ENCODE results near the gene FAHD2A. TPM values are rescaled to one million over a fixed set of nuclear protein-coding genes. Genes with fewer than 3 reads are reported as not detected.

Gene FAHD2A
- total and polyA plus RNA-seq, 8 donors = 23.6 to 42.3 (median 37.3) TPM

DNA sequence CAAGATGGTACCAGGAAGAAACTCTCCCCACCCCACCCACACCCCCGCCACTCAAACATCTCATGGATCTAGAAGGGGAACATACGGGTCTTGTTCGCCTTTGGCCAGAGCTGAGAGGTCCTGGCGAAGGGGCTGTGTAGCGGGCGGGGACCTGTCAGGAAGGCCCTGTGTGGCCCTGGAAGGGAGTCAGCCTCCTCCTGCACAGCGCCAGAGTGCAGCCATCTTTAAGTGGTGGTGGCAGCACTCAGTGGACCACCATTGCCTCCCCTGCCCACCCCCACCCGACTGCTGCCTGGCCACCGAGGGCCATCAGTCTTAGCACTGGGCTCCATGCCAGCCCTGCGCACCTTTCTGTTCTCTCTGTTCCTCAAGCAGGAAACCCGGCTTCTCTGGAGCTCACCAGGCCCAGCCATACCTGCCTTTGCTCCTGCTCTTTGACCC, 11.6 kb upstream of the FAHD2A start:
- DNase-seq (no peak), ATAC-seq (no peak)
- Histone ChIP-seq H3K4me1 (no peaks in the 10 kb centered on the region), H3K27me3 (peaks cover 0 to 19% of the 10 kb centered on the region in 2 donors), H3K27ac (no peak overlapping the region), H3K36me3 (no peaks in the 10 kb centered on the region), H3K9me3 (no peaks in the 10 kb centered on the region), H3K4me3 (no peak overlapping the region)
- intact Hi-C loops (cut with DNase I) = no loop called here
- TF ChIP-seq, protein P1, sequence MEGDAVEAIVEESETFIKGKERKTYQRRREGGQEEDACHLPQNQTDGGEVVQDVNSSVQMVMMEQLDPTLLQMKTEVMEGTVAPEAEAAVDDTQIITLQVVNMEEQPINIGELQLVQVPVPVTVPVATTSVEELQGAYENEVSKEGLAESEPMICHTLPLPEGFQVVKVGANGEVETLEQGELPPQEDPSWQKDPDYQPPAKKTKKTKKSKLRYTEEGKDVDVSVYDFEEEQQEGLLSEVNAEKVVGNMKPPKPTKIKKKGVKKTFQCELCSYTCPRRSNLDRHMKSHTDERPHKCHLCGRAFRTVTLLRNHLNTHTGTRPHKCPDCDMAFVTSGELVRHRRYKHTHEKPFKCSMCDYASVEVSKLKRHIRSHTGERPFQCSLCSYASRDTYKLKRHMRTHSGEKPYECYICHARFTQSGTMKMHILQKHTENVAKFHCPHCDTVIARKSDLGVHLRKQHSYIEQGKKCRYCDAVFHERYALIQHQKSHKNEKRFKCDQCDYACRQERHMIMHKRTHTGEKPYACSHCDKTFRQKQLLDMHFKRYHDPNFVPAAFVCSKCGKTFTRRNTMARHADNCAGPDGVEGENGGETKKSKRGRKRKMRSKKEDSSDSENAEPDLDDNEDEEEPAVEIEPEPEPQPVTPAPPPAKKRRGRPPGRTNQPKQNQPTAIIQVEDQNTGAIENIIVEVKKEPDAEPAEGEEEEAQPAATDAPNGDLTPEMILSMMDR (IDR thresholded peaks at IDR 0.05) = no peak

DNA sequence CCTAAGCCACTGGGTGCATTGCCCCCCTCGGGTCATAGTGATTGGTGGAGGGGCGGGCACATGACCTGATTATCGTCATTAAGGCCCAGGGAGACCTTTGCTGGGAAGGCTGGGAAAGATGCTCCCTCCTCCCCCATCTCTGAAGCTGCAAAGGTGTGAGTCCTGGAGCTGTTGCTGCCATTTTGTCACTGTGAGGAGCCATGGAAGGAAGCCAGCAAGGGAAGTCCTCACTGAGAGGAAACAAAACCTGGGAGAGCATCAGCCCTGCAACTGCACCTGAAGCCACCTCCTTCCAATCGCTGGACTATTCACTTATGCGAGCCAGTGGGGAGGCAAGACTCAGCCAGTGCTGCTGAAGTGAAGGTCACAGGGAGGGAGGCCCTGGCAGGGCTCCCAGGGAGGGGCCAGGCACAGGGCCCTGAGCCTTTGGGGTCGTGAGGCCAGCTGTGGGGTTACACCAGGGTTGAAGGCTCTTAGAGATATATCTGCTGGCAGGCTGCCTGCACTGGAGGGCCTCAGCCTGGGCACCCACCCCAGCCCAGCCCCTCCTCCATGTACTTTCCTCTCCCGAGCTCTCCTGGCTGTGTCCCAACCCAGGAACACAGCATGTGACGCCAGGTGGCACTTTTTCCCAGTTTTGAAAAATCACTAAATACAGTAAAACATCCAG, 10.7 kb upstream of the FAHD2A start:
- ATAC-seq (peak; percentile 14), DNase-seq (peak in 2 of 4 donors; percentile 18 to 76)
- no peaks in the 10 kb centered on the region for H3K9me3 ChIP-seq
- intact Hi-C loops (cut with DNase I) = no loop called here
- H3K4me1 ChIP-seq = no peaks in the 10 kb centered on the region
- H3K27ac ChIP-seq = no peak overlapping the region
- peaks cover 0 to 19% of the 10 kb centered on the region in 2 donors for H3K27me3 ChIP-seq
- H3K4me3 ChIP-seq = no peak overlapping the region
- H3K36me3 ChIP-seq = no peaks in the 10 kb centered on the region
- TF ChIP-seq, protein P1 (IDR thresholded peaks at IDR 0.05) = no peak

DNA sequence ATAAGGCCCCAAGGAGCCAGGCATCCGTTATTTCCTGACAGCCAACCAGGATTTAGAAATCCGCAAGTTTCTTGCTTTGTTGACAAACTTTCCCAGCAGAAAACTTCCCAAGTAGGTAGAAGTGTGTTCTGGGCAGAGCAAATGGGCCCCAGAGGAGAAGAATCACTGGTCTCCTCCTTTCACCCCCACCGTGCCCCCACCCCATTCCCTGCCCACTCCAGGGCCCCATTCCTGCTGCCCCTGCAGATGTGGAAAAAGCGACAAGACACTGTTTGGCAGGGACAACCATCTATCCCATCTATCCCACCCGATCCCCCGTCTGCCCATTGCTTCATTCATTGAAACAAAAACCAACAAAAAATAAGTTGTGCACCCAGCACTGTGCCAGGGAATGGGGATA, 10.2 kb upstream of the FAHD2A start:
- H3K9me3 ChIP-seq = no peaks in the 10 kb centered on the region
- H3K4me3 ChIP-seq = no peak overlapping the region
- no peak overlapping the region for H3K27ac ChIP-seq
- H3K27me3 ChIP-seq = peaks cover 0 to 19% of the 10 kb centered on the region in 2 donors
- H3K36me3 ChIP-seq = no peaks in the 10 kb centered on the region
- TF ChIP-seq, protein P1 (IDR thresholded peaks at IDR 0.05) = no peak
- intact Hi-C loops (cut with DNase I) = no loop called here
- no peaks in the 10 kb centered on the region for H3K4me1 ChIP-seq
- no peak for DNase-seq
- ATAC-seq = no peak

DNA sequence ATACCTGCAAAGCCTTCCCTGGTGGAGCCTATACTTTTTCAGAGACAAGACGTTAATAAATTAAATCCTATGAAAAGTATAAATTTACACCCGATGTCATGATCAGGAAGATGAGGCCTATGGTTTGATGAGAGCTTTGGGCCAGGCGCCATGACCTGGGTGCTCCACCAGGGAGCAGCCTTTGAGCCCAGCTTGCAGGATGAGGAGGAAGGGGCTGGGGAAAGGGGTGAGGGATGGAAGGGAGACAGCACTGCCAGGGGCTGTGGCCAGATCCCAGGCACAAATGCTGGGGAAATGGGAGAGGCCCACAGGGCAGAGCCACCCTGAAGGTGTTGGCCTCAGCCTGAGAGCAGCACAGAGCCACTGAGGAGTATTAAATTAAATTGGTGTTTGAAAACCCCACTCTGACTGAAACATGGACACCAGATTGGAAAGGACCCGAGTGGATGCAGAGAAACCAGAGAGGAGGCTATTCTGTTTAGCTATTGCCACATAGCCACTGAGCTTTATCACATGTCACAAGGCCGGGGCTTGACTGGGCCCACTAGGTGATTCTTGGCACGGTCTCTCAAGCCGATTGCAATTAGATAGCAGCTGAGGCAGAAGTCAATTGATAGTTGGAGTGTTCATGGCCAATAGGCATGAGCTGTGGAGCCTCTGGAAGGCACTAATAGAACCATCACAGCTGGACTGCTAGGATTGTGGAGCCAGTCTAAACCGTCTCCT, 9.6 kb upstream of the FAHD2A start:
- no peak overlapping the region for H3K4me3 ChIP-seq
- DNase-seq (no peak), ATAC-seq (no peak)
- TF ChIP-seq, protein P1 (IDR thresholded peaks at IDR 0.05) = no peak
- H3K9me3 ChIP-seq = no peaks in the 10 kb centered on the region
- intact Hi-C loops (cut with DNase I) = no loop called here
- H3K27ac ChIP-seq = no peak overlapping the region
- H3K27me3 ChIP-seq = peaks cover 0 to 16% of the 10 kb centered on the region in 2 donors
- no peaks in the 10 kb centered on the region for H3K36me3 ChIP-seq
- H3K4me1 ChIP-seq = no peaks in the 10 kb centered on the region

DNA sequence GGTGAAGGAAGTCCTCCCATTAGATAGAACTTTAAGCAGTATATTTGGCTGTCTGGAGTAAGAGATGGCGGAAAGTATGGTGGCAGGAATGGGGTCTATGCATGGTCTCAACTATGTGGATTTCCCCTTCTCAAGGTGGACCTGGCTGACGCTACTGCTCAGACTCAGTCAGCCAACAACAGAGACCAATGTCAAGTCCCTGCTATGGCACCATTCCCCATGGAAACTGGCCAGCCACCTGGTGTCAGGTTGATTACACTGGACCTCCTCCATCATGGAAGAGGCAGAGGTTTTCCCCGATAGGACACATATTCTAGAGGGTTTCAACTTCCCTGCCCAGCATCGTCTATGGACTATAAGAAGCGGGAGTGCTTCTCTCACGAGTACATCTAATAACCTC, 8.6 kb upstream of the FAHD2A start:
- intact Hi-C loops (cut with DNase I) = no loop called here
- no peak for ATAC-seq
- H3K4me3 ChIP-seq = no peak overlapping the region
- H3K9me3 ChIP-seq = no peaks in the 10 kb centered on the region
- TF ChIP-seq, protein P1 (IDR thresholded peaks at IDR 0.05) = no peak
- H3K36me3 ChIP-seq = no peaks in the 10 kb centered on the region
- peaks cover 0 to 6% of the 10 kb centered on the region in 2 donors for H3K27me3 ChIP-seq
- H3K4me1 ChIP-seq = no peaks in the 10 kb centered on the region
- no peak for DNase-seq
- H3K27ac ChIP-seq = no peak overlapping the region
